ENCODE data around the gene HAUS8.

- no peak for TF ChIP-seq CTCF (conservative IDR thresholded peaks at IDR 0.05; ENCODE audit: low read depth, low read length)
- no peak for TF ChIP-seq EZH2 (IDR thresholded peaks at IDR 0.05; ENCODE audit: low read length, unreplicated experiment)
These were observed 37.0 kb upstream of the HAUS8 start for GRCh38 chr19:17112271-17112670.

All from PC-3 (cell line).